Chondrocyte (in vitro differentiated cells): Measurements from ENCODE around the gene SNED1. TPM values are rescaled to one million over a fixed set of nuclear protein-coding genes. Genes with fewer than 3 reads are reported as not detected.
"Not testable (repeated sequence)": the region's sequence is repeated elsewhere in the genome, so short reads cannot be mapped to it uniquely, and the experiment has no call there.

ENCODE experiments used
- DNase-seq: peaks from one replicate; pipeline ENCODE4 v3.0.0; 2021; ENCODE audit warnings: mixed read lengths, low spot score
- H3K27ac Mint-ChIP-seq: one replicate; pipeline ENCODE4 v1.8.0; 2021; ENCODE audit warnings: mild to moderate bottlenecking, moderate library complexity, mixed read lengths; ENCODE audit not compliant: unreplicated experiment
- H3K27me3 Mint-ChIP-seq: 2 replicates; pipeline ENCODE4 v1.8.0; 2021; ENCODE audit warnings: low read depth, mixed read lengths
- H3K36me3 Mint-ChIP-seq: 2 replicates; pipeline ENCODE4 v1.8.0; 2021; ENCODE audit warnings: low read depth, mixed read lengths
- H3K4me1 Mint-ChIP-seq: 2 replicates; pipeline ENCODE4 v1.8.0; 2021; ENCODE audit warnings: low read depth, mild to moderate bottlenecking, mixed read lengths
- H3K4me3 Mint-ChIP-seq: one replicate; pipeline ENCODE4 v1.8.0; 2021; ENCODE audit warnings: mild to moderate bottlenecking, moderate library complexity, mixed read lengths; ENCODE audit not compliant: unreplicated experiment
- H3K9me3 Mint-ChIP-seq: 2 replicates; pipeline ENCODE4 v1.8.0; 2021; ENCODE audit warnings: low read depth, mixed read lengths
- CTCF ChIP-seq: fragments of 200-600 bp; sonication (generic); IDR thresholded peaks from 2 replicates; pipeline ENCODE4 v1.5.0; 2021; ENCODE audit warnings: antibody characterized with exemption, mild to moderate bottlenecking, moderate library complexity
- total RNA-seq: library from RNA; stranded (reverse); gene quantifications from 3 replicates; pipeline ENCODE4 v1.2.1, GENCODE V29; 2021

Gene SNED1
- total RNA-seq, 1 donor from 2014 or later = 1.9 TPM

GRCh38 chr2:241096979-241097378, 98.6 kb downstream of the SNED1 start:
- no peak overlapping the region for H3K4me3 Mint-ChIP-seq
- no peak for DNase-seq
- H3K27me3 Mint-ChIP-seq = no peaks in the 10 kb centered on the region
- peaks cover 28% of the 10 kb centered on the region for H3K36me3 Mint-ChIP-seq
- no peaks in the 10 kb centered on the region for H3K9me3 Mint-ChIP-seq
- peaks cover 27% of the 10 kb centered on the region for H3K4me1 Mint-ChIP-seq
- no peak overlapping the region for H3K27ac Mint-ChIP-seq
- no peak for TF ChIP-seq CTCF

GRCh38 chr2:241099246-241099645, 100.8 kb downstream of the SNED1 start:
- H3K27ac Mint-ChIP-seq = no peak overlapping the region
- H3K36me3 Mint-ChIP-seq = peaks cover 24% of the 10 kb centered on the region
- no peak overlapping the region for H3K4me3 Mint-ChIP-seq
- TF ChIP-seq CTCF = no peak
- no peaks in the 10 kb centered on the region for H3K9me3 Mint-ChIP-seq
- peaks cover 20% of the 10 kb centered on the region for H3K4me1 Mint-ChIP-seq
- DNase-seq = no peak
- no peaks in the 10 kb centered on the region for H3K27me3 Mint-ChIP-seq

- TF ChIP-seq CTCF = peak; percentile 16
- H3K36me3 Mint-ChIP-seq = peaks cover 6% of the 10 kb centered on the region
- H3K27me3 Mint-ChIP-seq = no peaks in the 10 kb centered on the region
- no peak for DNase-seq
- H3K27ac Mint-ChIP-seq = peak within 1 kb of the TSS; percentile 90
- H3K4me3 Mint-ChIP-seq = peak within 1 kb of the TSS; percentile 92
- no peaks in the 10 kb centered on the region for H3K9me3 Mint-ChIP-seq
- H3K4me1 Mint-ChIP-seq = peaks cover 20% of the 10 kb centered on the region
These were observed 103.9 kb downstream of the SNED1 start, which contains the start of gene MTERF4 for GRCh38 chr2:241102239-241102803. MTERF4 (minus strand) TSS chr2:241102287; CDS start chr2:241102273, 14 bp downstream.

GRCh38 chr2:241103176-241103595, 104.8 kb downstream of the SNED1 start:
- no peak for DNase-seq
- Mint-ChIP-seq H3K27ac (no peak overlapping the region), H3K36me3 (peaks cover 4% of the 10 kb centered on the region), H3K27me3 (no peaks in the 10 kb centered on the region), H3K4me1 (peaks cover 20% of the 10 kb centered on the region), H3K4me3 (peak overlapping the region; percentile 92), H3K9me3 (no peaks in the 10 kb centered on the region)
- TF ChIP-seq CTCF = no peak

GRCh38 chr2:241104611-241105010, 106.2 kb downstream of the SNED1 start:
- DNase-seq, H3K9me3 Mint-ChIP-seq, H3K36me3 Mint-ChIP-seq, H3K27ac Mint-ChIP-seq, H3K27me3 Mint-ChIP-seq, H3K4me3 Mint-ChIP-seq: not testable (repeated sequence)
- H3K4me1 Mint-ChIP-seq = peaks cover 20% of the 10 kb centered on the region

- Mint-ChIP-seq H3K4me3 (no peak overlapping the region), H3K36me3 (no peaks in the 10 kb centered on the region), H3K9me3 (no peaks in the 10 kb centered on the region), H3K4me1 (peaks cover 18% of the 10 kb centered on the region), H3K27ac (no peak overlapping the region), H3K27me3 (no peaks in the 10 kb centered on the region)
- TF ChIP-seq CTCF = no peak
- no peak for DNase-seq
These were observed 107.2 kb downstream of the SNED1 start for GRCh38 chr2:241105641-241106040.
